Neural crest cell (in vitro differentiated cells): ENCODE measurements around the gene C1QTNF8. TPM values are rescaled to one million over a fixed set of nuclear protein-coding genes. Genes with fewer than 3 reads are reported as not detected.

Experiments
- DNase-seq: peaks from one replicate; pipeline ENCODE4 v3.0.0; 2021; ENCODE audit warnings: low read depth, mixed read lengths, low spot score
- H3K27ac Mint-ChIP-seq: one replicate; pipeline ENCODE4 v1.8.0; 2021; ENCODE audit warnings: mild to moderate bottlenecking, mixed read lengths; ENCODE audit not compliant: unreplicated experiment
- H3K27me3 Mint-ChIP-seq: 2 replicates; pipeline ENCODE4 v1.8.0; 2021; ENCODE audit warnings: low read depth, mild to moderate bottlenecking, mixed read lengths
- H3K36me3 Mint-ChIP-seq: 2 replicates; pipeline ENCODE4 v1.8.0; 2021; ENCODE audit warnings: low read depth, mild to moderate bottlenecking, mixed read lengths
- H3K4me1 Mint-ChIP-seq: 2 replicates; pipeline ENCODE4 v1.8.0; 2021; ENCODE audit warnings: mixed read lengths
- H3K4me3 Mint-ChIP-seq: one replicate; pipeline ENCODE4 v1.8.0; 2021; ENCODE audit warnings: mild to moderate bottlenecking, mixed read lengths
- H3K9me3 Mint-ChIP-seq: 2 replicates; pipeline ENCODE4 v1.8.0; 2021; ENCODE audit warnings: mixed read lengths
- total RNA-seq: library from RNA; stranded (reverse); gene quantifications from 2 replicates; pipeline ENCODE4 v1.2.1, GENCODE V29; 2021
- TF ChIP-seq, protein P1 (sequence below): fragments of 200-600 bp; sonication (generic); conservative IDR thresholded peaks from 2 replicates; pipeline ENCODE4 v1.5.0; 2021; ENCODE audit warnings: antibody characterized with exemption, mild to moderate bottlenecking

The C1QTNF8 gene
- total RNA-seq, 1 donor from 2014 or later = 0.19 TPM

DNA sequence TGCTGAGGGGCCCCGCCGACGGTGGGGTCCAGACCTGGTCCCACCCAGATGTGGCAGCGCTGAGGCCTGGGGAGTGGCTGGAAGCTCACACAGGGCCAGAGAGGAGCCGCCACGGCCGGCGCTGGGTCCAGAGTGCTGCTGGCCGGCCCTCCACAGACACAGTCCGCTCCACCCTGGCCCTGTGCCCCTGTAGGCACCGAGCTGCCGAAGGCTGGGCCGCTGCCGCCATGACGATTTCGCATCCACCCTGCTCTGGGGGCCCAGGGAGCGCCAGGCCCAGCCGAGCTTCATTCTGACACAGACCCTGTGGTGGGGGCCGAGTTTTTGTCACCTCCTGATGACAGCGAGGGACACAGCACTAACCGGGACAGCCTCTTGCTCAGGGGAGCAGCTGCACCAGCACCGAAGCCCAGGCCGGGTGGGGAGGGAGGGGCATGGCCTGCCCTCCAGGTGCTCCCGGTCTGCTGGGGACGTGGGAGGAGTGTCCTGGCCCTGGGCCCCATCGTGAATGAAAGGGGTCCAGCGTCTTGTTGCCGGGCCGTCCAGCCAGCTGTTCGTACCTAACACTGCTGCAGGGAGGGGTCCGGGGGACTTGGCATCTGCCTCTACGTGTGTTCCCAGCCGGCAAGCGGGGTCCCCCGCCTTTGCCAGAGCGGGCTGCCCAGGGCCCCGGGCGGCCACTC is 50.6 kb downstream of the C1QTNF8 start:
- TF ChIP-seq, protein P1, sequence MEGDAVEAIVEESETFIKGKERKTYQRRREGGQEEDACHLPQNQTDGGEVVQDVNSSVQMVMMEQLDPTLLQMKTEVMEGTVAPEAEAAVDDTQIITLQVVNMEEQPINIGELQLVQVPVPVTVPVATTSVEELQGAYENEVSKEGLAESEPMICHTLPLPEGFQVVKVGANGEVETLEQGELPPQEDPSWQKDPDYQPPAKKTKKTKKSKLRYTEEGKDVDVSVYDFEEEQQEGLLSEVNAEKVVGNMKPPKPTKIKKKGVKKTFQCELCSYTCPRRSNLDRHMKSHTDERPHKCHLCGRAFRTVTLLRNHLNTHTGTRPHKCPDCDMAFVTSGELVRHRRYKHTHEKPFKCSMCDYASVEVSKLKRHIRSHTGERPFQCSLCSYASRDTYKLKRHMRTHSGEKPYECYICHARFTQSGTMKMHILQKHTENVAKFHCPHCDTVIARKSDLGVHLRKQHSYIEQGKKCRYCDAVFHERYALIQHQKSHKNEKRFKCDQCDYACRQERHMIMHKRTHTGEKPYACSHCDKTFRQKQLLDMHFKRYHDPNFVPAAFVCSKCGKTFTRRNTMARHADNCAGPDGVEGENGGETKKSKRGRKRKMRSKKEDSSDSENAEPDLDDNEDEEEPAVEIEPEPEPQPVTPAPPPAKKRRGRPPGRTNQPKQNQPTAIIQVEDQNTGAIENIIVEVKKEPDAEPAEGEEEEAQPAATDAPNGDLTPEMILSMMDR = no peak
- no peak overlapping the region for H3K27ac Mint-ChIP-seq

DNA sequence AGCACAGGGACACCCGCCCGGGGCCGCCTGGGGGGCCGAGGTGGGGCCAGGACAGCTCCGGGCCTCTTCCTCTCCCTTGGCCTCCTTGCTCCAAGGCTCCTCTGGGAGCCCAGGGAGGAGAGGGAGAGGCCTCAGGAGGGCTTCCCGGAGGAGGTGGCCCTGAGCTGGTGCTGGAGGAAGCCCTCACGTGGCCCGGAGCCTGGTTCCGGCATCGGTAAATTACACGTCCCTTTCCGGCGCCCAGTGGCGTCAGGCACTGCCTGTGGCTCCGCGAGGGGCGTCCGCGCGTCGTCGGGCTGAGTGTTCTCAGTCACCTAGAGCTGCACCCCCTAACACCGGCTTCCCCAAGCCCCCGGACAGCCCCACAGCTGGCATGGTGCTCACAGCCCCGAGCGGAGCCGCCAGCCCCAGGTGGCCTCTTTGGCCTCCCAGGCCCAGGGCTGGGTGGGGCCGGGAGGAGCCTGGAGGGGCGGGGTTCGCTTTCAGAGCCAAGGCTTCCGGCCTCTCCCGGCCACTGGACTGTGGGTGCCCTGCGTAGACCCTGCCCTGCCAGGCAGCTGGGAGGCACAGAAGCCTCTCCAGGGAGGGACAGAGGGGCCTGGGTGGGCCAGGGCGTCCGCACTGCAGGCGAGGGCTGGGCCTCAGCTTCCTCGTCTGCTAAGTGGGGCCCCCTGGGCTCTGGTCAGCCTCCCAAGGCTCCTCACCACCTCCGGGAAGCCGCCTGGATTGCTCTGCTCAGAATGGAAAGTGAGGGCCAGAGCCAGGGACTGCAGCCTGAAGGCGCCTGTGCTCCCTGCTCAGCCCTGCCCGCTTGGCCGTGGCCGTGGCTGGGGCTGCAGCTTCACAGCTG is 51.4 kb downstream of the C1QTNF8 start:
- no peaks in the 10 kb centered on the region for H3K9me3 Mint-ChIP-seq
- H3K36me3 Mint-ChIP-seq = no peaks in the 10 kb centered on the region
- H3K4me1 Mint-ChIP-seq = peaks cover 3% of the 10 kb centered on the region
- H3K27me3 Mint-ChIP-seq = peaks cover 2% of the 10 kb centered on the region
- TF ChIP-seq, protein P1 = no peak
- H3K4me3 Mint-ChIP-seq = no peak overlapping the region
- no peak for DNase-seq
- no peak overlapping the region for H3K27ac Mint-ChIP-seq

More for the DNA sequence above, 50.6 kb downstream of the C1QTNF8 start:
- no peak for DNase-seq
- no peaks in the 10 kb centered on the region for H3K9me3 Mint-ChIP-seq
- H3K4me1 Mint-ChIP-seq = peaks cover 3% of the 10 kb centered on the region
- peaks cover 2% of the 10 kb centered on the region for H3K27me3 Mint-ChIP-seq
- H3K36me3 Mint-ChIP-seq = no peaks in the 10 kb centered on the region
- no peak overlapping the region for H3K4me3 Mint-ChIP-seq

DNA sequence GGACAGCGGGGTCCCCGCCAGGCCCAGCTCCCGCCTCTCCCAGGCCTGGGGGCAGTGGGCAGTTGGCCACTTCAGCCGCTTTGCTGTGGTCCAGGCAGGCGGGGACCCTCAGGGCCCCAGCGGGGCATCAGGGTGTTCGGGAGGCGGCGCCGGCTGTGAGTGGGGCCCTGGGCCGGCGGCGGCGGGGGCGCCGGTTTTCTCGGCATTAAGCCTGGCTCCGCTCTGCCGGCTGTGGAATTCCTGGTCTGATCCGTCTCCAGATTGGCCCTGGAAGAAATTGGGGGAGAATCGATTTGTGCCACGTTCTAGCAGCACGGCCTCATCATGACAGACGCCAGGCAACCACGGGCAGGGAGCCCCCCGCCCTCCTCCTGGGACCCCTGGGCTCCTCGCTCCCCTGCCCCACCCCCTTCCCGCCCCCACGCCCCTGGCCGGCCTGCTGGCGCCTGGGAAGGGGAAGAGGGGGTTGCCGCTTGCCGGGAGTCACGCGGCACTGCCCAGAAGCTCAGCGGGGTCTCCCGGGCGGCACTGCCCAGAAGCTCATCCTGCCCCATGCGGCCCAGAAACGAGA is 52.1 kb downstream of the C1QTNF8 start:
- Mint-ChIP-seq H3K9me3 (no peaks in the 10 kb centered on the region), H3K4me3 (no peak overlapping the region), H3K27me3 (peaks cover 2% of the 10 kb centered on the region), H3K4me1 (peaks cover 3% of the 10 kb centered on the region), H3K36me3 (no peaks in the 10 kb centered on the region), H3K27ac (no peak overlapping the region)
- TF ChIP-seq, protein P1 = no peak
- no peak for DNase-seq

DNA sequence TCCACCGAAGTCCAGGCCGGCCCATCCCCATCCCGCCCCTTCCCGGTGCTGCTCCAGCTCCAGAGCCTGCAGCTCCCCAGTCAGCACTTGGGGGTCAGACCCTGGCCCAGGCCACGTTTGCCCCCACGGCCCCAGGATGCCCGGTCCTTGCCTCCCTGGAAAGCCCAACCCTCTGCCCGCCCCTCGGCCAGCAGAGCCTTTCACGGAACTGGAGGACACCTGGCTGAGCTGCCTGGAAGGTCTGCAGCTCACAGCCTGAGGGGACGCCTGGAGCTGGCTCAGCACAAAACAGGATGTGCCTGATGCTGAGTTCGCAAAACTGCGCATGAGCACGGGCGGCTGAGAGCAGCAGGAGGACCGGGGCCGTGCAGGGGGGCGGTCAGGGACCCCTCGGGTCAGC is 53.2 kb downstream of the C1QTNF8 start:
- no peaks in the 10 kb centered on the region for H3K36me3 Mint-ChIP-seq
- TF ChIP-seq, protein P1 = no peak
- H3K9me3 Mint-ChIP-seq = no peaks in the 10 kb centered on the region
- no peak overlapping the region for H3K4me3 Mint-ChIP-seq
- no peak overlapping the region for H3K27ac Mint-ChIP-seq
- peaks cover 3% of the 10 kb centered on the region for H3K4me1 Mint-ChIP-seq
- no peak for DNase-seq
- H3K27me3 Mint-ChIP-seq = peaks cover 2% of the 10 kb centered on the region

DNA sequence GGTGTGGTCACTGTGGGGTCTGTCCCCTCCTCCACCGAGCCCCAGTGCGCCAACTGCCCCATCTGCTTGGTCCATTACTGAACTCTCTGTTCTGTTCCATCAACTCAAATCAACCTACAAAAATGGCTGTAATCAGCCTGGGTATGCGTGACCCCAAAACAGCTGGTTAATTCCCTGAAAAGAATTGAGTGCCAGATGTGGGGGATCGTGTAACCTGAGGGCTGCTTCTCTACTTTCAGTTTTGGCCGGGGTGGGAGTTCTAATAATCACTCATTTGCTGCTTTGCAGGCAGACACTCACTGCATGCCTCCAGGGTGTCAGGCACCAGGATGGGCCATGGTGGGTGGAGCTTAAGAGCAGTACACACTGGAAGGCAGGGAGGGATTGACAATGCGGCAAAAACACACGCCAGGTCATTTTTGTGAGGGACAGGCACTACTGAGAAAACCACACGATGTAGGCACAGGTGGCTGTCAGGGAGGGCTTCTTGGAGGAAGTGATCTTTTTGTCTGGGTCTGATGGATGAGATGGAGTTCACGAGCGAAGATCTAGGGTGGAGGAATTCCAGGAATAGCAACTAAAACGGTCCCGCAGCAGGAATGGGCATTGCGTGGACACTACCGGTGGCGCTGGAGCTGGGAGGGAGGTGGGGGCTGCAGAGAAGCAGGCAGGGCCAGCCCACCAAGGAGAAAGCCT is 53.8 kb downstream of the C1QTNF8 start:
- Mint-ChIP-seq H3K4me1 (peaks cover 3% of the 10 kb centered on the region), H3K4me3 (no peak overlapping the region), H3K27ac (no peak overlapping the region), H3K36me3 (no peaks in the 10 kb centered on the region), H3K27me3 (peaks cover 2% of the 10 kb centered on the region), H3K9me3 (no peaks in the 10 kb centered on the region)
- TF ChIP-seq, protein P1 = no peak
- no peak for DNase-seq
